G401.6 (cell line): Measurements from ENCODE around the gene ATP2C1.
"Not testable (repeated sequence)": the region's sequence is repeated elsewhere in the genome, so short reads cannot be mapped to it uniquely, and the experiment has no call there.

Experiments
- FAIRE-seq: peaks from 2 replicates; lab custom pipeline; 2012; peaks lifted over from hg19 to GRCh38; lab: Jason Lieb, UNC

Gene ATP2C1

DNA sequence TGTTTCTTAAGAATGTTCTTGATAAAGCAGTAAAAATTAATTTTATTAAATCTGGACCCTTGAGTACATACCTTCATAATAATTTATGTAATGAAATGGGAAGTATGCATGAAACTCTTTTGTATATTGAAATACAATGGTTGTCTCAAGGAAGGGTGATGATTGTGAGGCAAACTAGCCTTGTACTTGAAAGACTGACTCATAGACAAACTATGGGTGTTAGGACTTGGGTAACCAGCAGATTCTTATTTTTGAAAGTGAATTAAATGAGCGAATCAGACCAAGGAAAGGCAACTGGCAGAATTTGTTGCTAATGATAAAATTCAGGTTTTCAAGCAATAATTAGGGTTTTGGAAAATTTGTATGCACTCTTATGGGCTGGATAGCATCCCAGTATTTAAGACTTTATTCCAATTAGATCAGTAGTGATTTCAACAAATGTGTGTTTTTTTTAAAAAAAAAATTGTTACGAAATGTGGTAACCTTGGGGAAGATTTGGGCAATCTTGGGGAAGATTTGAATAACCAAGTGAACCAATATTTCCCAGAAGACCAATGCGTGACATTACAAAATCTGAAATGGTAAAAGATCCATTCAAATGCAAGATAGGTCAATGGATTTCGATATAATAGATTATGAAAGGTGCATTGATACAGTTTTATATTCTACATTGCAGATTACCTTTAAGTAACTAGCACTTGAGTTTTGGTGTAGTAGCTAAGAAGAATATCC, 42.0 kb downstream of the ATP2C1 start:
- FAIRE-seq, result no peak

- FAIRE-seq, result no peak
These were observed 45.9 kb downstream of the ATP2C1 start for GRCh38 chr3:130939753-130940152.

DNA sequence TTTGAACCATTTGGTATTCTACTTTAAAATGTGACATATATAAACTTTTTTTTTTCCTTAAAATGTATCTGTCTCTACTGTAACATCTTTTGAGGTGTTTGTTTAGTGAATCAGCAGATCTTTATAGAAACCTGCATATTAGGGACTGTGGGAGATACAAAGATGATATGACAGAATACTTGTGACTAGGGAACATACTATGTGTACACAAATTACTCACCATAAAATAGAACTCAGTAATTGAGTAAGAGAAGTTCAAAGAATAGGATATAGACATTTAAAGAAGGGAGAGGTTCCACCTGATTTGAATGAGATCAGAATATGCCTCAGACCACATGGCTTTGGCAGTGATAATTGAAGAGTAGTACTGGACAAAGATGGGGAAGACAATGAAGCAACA, 47.9 kb downstream of the ATP2C1 start:
- no peak for FAIRE-seq

DNA sequence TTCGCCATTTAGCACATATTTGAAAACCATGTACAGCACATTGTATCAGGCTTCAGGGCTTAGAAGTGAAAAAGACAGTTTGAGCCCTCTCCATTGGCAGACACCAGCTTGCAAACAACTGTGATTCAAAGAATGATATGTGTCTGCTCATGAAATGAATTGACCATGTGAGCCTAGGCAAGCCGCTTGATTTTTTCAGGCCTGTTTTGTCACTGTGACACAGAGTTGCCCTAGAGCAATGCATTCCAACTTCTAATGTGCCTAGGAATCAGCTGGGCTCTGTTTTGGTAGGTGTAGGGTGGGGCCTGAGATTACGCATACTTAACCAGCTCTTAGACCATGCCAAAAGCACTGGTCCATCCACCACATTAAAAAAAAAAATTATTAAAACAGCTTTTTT, 53.0 kb downstream of the ATP2C1 start:
- FAIRE-seq, result no peak

DNA sequence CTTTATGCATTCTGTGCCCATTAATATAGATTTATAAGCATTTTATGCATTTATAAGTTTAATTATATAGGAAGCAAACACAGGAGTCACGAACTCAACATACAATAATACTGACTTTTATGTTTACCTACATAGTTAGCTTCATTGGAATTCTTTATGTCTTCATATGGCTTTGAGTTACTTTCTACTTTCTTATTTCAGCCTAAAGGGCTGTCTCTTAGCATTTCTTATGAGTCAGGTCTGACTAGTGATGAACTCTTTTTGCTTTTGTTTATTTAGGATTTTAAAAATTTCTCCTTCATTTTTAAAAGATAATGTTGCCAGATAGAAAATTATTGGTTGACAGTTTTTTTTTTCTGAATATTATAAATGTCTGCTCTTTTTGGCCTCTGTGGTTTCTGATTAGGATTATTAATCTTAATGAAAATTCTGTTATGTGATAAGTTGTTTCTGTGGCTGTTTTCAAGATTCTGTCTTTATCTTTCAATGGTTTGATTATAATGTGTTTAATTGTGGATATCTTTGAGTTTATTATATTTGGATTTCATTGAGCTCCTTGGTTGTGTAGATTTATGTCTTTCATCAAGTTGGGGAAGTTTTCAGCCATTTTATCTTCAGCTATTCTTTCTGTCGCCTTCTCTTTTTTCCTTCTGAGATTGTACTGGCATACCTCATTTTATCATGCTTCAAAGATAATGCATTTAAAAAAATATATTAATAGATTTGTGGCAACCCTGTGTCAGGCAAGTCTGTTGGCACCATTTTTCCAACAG, 54.3 kb downstream of the ATP2C1 start:
- no peak for FAIRE-seq

DNA sequence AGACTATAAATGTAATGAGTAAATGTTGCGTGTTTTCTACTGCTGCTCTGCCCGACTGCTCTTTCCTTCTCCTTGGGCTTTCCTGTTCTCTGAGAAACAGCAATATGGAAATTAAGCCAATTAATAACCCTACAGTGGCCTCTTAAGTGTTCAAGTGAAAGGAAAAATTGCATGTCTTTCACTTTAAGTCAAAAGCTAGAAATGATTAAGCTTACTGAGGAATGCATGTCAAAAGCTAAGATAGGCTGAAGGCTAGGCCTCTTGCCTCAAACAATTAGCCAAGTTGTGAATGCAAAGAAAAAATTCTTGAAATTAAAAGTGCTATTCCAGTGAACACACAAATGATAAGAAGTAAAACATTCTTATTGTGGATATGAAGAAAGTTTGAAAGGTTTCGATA, 55.0 kb downstream of the ATP2C1 start:
- FAIRE-seq, result no peak

- FAIRE-seq, result no peak
These were observed 56.2 kb downstream of the ATP2C1 start for GRCh38 chr3:130950124-130950523.

DNA sequence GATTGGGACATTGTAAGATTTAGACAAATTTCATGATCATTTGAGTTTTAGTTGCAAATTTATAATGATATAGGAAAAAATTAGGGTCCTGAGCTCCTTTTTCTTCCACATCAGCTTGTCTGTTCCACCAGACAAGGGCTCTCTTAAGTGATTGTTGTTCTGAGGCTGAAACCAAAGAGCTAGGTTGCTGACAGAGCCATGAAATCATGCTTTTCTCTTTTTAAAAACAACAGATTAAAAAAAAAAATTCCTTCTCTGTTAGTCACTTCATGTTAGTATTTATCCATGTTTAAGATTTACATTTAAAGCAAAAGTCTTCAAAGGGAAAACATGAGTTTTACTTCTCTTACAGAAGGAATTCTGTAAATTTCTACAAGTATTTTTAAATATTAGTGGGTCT, 56.8 kb downstream of the ATP2C1 start:
- FAIRE-seq, result peak; percentile 8

- FAIRE-seq, result no peak
These were observed 61.6 kb downstream of the ATP2C1 start for GRCh38 chr3:130955481-130955880.

DNA sequence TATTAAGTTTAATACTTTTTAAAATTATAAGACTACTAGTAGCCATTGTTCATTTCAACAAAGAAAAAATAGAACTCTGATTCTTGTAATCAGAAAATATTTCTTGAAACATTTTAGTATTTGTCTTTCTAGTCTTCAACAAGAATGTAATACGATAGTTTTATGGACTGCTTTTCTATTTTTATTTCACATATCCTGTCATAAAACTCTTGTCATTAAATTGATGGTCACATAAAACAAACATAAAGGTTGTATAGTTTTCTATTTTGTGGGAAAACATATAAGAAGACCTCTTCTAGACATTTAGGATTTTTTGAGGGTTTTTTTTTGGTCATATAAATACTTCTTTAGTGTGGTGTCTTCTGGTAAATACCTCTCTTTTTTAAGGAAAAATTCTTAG, 62.4 kb downstream of the ATP2C1 start:
- FAIRE-seq, result peak; percentile 56

DNA sequence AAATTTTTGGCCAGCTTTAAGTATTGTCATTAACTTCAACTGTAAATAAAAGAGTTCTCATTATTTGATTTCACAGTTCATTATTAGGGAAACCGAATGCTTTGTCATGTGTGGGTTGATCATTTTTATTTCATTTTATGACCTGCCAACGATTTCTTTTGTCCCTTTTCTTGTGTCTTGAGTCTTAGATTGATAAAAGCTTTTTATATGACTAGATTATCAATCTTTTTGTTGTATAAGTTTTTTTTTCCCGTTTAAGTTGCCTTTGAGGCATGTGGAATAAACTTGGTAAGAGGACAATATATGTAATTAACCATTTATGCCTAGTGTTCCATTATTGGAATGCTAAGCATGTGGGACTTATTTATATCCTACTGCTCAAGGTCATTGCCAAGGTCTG, 62.8 kb downstream of the ATP2C1 start:
- no peak for FAIRE-seq

DNA sequence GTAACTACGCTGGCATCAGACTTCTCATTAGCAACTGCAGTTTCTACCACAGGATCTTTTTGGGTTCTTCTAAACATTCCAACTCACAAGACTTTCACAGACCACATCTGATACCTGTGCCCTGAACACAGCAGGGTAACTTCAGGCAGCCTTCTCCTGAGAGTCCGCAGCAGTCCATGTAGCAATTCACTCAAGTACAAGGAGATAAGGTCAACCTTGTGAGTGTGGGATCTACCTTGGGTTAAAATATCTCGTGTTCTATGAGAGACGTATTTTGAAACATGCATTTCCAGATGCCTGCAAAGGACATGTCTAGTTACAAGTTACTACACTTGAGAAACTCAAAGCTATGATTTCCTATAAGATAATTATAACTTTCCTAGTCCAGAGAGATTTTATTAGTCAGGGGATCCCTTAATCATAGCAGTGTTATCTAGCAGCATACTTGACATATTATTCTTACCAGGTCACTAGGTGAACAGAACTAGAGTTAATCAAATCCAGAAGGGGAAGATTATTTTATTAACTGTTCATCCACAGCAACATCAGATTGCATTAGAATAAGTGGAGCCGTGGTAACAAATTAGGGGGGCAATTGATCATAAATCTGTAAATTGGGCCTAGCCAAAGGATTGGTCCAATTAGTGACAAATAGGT, 66.4 kb downstream of the ATP2C1 start:
- FAIRE-seq, result no peak

- FAIRE-seq, result peak; percentile 42
These were observed 67.6 kb downstream of the ATP2C1 start for GRCh38 chr3:130961458-130961857.

DNA sequence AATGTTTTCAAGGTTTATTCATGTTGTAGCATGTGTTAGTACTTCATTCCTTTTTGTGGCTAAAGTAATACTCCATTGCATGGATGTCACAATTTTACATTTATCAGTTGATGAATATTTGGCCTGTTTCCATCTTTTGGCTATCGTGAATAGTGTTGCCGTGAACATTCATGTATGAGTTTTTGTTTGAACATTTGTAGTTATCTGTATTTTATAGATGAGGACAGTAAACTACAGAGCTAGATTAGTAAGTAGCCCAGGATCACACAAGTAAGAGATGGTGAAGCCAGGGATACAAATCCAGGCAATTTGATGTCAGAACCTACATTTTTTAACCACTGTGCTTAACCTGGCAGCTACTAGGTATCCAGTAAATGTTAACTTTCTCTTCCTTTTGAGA, 69.6 kb downstream of the ATP2C1 start:
- FAIRE-seq, result no peak

DNA sequence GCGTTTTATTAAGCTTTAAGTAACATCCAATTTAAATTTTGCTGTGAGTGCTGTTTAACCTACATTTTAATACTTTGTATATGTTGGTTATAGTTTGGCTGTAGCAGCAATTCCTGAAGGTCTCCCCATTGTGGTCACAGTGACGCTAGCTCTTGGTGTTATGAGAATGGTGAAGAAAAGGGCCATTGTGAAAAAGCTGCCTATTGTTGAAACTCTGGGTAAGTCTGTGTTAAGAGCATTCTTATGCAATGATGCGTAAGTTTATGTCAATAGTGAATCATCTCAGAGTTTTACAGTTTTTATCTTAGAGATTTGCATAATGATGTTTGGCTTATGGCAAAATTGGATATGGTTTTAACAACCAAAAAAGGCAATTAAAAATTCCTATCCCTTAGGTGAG, 70.0 kb downstream of the ATP2C1 start:
- FAIRE-seq, result no peak

DNA sequence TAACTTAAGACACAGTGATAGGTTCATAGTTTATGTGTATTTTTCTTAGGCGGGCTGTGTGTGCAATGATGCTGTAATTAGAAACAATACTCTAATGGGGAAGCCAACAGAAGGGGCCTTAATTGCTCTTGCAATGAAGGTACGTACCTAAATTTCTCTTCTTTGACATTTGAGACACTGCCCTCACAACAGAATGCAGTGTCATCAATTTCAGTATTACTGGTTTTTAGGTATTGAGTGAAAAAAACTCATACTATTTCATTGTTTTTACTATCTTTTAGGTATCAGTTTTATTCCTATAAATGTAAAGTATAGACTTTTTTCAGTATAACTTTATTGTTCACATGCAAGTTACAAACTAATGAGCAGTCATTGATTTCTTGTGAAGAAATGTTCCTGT, 73.4 kb downstream of the ATP2C1 start:
- FAIRE-seq, result no peak

DNA sequence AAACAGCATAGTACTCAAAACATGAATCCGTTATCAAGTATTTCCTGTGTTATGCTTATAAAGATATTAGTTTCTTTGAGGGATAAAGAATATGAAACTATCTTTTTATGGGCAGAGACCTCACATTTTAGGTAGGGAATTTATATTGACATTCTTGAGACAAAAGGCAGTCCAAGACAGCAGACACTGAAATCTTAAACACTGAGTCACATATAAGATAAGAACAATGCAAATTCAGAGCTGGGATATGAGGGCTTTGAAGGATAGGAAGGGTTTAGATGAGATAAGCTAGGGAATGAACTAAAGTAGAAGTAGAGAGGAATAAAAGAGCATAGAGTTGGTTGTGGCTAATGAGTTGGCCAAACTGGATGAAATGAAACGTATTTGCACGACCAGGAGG, 74.3 kb downstream of the ATP2C1 start:
- no peak for FAIRE-seq

- no peak for FAIRE-seq
These were observed 75.7 kb downstream of the ATP2C1 start for GRCh38 chr3:130969621-130970020.

DNA sequence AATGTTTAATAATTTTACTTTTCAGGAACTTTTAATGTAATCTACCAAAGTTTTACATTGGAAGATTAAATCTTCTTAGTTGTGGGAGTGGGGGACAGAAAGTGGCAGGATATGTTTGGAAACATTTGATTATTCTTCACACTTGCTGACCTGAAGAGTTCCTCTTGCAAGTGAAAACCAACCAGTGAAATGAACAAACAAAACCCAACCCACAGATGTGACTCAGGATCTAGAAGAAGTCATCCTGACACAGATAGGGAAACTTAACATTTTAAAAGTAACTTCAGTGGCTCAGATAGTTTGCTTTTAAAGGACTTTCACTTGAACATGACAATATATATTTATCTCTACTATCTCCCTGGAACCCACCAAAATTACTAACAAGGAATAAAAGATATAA, 77.3 kb downstream of the ATP2C1 start:
- no peak for FAIRE-seq

- not testable (repeated sequence) for FAIRE-seq
These were observed 78.7 kb downstream of the ATP2C1 start for GRCh38 chr3:130972592-130972991.

GRCh38 chr3:130973406-130973805, 79.5 kb downstream of the ATP2C1 start:
- no peak for FAIRE-seq

GRCh38 chr3:130974201-130974600, 80.3 kb downstream of the ATP2C1 start:
- FAIRE-seq, result no peak

- FAIRE-seq, result no peak
These were observed 81.4 kb downstream of the ATP2C1 start for GRCh38 chr3:130975251-130975650.
